HG02852 (cell line): Measurements from ENCODE around the gene STC2.
"Not testable (repeated sequence)": the region's sequence is repeated elsewhere in the genome, so short reads cannot be mapped to it uniquely, and the experiment has no call there.

Experiments
- ATAC-seq: cut with Tn5 transposase; IDR thresholded peaks from one replicate; pipeline ENCODE4 v1.9.1; 2021; ENCODE audit warnings: mild to moderate bottlenecking, moderate library complexity; ENCODE audit not compliant: unreplicated experiment

STC2 gene, protein sequence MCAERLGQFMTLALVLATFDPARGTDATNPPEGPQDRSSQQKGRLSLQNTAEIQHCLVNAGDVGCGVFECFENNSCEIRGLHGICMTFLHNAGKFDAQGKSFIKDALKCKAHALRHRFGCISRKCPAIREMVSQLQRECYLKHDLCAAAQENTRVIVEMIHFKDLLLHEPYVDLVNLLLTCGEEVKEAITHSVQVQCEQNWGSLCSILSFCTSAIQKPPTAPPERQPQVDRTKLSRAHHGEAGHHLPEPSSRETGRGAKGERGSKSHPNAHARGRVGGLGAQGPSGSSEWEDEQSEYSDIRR

DNA sequence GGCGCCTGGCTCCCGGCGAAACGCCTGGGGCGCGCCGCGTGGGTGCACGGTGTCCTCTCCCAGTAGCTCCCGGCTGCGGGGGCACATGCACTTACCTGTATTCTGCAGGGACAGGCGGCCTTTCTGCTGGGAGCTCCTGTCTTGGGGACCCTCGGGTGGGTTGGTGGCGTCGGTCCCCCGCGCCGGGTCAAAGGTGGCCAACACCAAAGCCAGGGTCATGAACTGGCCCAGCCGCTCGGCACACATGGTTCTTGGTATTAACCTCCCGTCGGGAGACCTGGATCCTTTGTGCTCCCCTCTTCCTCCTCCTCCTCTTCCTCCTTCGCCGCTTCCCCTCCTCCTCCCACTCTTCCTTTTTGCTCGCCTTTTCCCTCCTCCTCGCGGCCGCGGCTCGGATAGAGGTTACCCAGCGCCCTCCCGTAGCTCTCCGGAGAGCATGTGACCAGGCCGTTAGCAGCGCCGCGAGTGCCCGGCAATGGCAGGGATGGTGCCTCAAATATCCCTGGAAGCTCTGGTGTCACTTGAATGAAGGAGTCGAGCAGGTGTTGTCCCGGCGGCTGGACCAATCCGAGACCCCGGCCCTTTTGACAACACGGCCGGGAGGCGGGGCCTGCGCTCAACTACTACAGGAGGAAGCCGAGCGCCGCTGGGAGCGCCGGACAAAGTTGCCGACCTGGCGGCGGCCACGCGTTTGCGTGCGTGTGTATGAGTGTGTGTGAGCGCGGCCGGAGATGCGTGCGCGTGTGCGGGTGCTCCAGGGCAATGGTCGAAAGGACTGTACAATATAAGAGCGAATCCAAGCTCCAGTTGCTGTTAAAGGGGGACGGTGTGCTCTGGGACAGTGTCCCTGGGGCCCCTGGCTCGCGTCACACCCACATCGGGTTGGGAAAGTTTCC lies at the start of gene STC2:
STC2 (minus strand) TSS at position 467 of the 896 bp plus-strand sequence; CDS start at position 246, 221 bp downstream.
- ATAC-seq, result peak; percentile 49

DNA sequence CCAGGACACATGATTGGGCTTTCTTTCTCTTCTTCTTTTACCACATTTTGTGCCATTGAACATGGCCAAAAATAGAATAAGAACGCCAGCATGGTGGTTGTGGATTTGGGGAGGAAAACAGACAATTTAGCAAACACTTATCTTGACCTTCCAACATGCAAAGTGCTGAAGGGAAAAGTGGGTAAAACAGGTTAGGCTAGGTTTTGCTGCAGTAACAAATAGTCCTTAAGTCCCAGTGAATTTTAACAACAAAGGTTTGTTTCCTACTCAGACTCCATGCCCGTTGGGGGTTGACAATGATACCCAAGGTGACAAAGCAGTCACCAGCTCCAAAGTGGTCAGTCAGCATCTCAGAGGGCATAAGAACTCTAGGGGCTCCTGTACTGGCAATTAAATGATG lies 43.2 kb upstream of the STC2 start:
- ATAC-seq, result no peak

DNA sequence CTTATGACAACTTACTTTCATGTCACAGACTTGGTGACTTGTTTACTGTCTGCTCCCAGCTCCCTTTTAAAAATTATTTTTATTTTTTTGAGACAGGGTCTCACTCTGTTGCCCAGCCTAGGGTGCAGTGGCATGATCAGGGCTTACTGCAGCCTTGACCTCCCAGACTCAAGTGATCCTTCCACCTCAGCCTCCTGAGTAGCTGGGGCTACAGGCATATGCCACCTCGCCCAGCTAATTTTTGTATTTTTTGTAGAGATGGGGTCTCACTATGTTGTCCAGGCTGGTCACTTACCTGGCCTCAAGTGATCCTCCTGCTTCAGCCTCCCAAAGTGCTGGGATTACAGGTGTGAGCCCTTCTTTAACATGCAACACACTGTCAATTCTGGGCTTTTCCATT lies 35.2 kb upstream of the STC2 start:
- not testable (repeated sequence) for ATAC-seq

DNA sequence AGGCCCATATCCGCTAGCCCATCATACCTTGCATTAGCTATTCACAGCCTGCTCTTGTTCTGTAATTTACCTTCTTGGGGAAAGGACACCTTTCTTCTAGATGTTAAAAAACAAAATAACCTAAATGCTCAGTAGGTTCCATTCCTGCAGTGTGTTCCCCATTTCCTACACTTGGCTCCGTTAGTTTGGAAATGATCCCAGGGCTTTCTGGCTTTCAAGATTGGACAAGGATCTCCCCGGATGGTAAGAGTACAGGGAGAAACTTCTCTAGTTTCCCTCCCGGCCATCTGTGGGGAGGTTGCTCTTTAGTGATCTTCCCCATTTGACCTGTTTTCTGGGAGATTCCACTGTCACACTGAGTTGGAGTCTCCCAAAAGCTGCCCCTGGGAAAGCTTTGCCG lies 27.3 kb upstream of the STC2 start:
- no peak for ATAC-seq

DNA sequence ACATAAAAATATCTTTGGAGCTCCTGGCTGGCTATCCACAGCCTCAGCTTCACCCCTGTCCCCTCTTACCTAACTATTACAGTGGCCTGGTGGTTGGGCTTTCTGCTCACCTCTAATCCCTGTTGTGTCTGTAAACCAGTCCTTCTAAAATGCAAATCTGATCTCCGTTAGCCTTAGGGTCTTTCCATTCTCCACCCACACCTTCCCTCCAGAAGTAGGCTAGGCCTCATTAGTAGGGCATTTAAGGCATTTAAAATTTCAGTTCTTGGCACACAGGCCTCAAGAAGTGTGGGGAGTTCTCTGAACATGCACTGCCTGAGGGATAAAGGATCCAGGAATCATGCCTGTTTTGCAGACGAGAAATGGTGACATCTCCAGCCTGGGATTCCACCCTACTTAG lies 26.4 kb upstream of the STC2 start:
- ATAC-seq, result no peak

DNA sequence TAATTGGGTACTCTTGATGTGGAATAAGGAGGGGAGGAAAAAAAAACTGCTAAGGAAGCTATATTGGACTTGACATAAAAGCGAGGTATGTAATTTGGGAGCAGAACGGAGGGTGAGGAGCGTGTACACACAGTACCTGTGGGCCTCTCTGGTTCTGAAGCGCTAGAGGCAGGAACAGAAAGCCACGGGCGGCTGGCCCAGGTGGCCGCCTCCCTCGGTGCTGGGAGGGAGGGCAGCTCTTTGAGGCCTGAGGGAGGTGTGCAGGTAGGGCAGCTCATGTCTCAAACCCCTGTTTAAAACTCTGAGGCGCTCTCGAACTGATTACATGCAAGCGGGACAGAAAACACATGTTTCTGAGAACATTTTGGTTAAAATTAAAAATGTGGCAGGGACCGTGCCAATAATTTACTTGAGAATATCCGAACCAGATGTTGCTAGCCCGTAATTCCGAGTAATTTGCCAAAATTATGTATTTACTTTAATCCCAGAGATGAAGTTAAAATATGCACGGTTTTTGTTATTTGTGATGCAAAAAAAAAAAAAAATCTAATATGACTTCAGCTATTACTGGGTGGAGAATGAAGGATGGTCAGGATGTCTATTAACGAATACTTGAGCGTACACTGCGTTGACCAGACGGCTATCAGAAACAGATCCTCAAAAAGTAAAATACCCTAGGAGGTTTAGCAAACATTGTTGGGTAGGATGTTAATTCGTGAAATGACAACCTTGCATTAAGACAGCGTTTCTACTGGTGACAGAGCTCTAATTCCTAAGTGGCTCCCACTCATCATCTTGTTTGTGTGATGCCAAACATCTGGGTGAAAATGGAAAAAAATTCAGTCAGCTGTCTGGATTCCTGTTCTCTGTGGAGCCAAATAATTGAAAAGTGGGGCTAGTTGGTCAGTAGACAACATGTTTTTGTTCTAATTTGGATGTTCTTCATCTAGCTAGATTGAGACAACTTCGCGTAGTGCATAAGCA lies 24.4 kb upstream of the STC2 start:
- ATAC-seq, result no peak

DNA sequence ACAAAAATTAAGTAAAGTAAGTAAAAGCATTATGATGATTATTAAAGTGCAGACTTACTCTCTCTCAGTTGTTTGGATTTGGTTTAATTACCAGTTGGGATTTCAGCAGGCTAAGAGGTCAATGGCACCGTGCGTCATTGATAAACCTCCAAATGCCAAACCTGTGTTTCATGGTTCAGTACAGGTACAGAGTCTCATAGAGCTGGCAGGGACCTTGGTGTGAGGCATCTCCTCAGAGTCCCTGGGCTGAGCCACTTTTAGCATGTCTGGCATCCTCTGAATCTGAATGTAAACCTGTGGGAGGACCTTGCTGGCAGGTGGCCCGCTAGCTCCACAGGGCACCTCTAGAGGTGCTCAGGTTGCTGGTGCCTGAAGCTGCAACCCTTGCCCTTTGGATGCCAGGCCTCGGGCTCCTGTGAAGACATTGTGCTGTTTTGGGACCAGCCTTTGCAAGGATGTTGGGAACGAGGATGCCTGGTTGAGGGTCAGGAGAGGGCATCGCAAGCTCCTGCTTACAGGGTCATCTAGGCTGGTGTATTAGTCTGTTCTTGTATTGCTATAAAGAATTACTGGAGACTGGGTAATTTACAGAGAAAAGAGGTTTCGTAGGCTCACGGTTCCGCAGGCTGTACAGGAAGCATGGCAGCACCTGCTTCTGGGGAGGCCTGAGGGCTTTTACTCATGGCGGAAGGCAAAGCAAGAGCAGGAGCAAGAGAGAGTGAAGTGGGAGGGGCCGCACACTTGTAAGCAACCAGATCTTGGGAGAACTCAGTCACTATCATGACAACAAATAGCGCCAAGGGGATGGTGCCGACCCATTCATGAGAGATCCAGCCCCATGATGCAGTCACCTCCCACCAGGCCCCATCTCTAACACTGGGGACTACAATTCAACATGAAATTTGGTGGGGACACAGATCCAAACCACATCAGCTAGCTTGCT lies 14.9 kb upstream of the STC2 start:
- ATAC-seq, result no peak

DNA sequence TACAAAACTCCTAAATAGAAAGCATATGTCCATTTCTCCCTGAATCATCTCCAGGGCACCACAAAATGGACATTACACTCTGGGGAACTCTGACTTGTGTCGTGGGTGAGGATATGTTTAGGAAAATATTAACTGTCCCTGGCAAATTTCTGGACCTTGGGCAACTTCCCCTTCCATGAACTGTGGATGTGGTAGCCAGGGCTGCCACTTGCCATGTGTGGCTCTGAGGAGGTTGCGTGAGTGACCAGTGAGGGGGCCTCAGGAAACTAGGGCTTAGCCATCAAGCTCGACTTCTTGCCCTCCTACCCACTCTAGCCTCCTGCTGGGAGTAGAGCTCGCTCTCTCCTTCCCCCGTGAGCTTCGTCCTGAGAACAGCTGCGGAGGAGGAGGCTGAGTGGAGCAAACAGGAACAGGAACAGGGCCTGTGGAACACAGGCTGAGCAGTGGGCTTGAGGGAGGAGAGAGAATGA lies 13.8 kb upstream of the STC2 start:
- no peak for ATAC-seq

DNA sequence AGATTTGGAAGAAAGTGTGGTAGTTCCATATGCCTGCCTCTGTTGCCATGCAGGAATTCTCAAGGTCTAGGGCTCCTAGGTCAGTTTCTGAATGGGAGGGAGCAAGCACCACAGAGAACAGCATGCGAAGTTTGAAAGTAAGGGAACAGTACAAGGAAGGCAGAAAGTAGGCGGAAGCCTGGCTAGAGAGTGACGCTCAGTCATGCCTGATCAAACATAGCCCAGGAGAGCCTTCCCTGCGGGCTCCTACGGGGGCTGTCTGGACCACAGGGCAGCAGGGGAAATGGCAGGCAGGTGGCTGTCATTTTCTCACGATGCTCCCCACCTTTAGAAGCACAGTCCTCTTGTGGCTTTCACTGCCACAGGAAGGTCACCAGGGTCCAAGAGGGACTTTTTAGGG lies 12.8 kb upstream of the STC2 start:
- no peak for ATAC-seq

DNA sequence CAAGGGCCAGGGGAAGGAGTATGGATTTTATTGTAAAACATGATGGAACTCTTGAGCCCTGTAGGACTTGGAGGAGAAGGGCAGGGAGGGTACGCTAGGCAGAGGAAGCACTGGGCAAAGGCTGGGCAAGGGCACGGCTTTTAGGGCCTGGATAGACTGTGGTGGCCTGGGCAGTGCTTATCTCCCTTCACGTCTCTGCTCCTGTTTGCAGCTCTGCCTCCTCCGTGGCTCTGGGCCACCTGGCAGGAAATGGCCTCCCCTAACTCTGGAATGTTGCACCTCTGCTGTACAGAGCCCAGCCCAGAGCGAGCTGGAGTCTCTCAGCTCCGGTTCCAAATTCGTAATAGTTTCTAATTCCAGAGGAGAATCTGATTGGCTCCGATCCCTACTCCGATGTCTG lies 12.2 kb upstream of the STC2 start:
- ATAC-seq, result no peak

DNA sequence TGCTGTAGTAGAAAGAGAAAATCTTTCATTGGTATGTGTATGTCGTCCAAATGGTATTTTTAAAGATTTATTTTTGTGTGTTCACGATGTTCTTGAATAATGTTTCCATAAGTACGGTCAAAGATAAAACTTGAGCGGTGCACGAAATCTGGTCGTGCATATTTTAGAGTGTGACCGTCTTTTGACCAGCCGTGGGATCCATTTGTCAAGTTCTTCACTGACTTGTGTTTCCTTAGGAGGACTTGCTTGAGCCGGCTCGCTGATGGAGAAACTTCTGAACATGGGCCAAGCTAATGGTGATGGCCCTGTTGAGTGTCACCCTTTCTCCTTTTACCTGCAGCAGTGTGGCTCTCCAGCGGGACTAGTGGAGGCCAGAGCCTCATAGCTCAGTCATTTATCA lies 11.1 kb upstream of the STC2 start:
- no peak for ATAC-seq

DNA sequence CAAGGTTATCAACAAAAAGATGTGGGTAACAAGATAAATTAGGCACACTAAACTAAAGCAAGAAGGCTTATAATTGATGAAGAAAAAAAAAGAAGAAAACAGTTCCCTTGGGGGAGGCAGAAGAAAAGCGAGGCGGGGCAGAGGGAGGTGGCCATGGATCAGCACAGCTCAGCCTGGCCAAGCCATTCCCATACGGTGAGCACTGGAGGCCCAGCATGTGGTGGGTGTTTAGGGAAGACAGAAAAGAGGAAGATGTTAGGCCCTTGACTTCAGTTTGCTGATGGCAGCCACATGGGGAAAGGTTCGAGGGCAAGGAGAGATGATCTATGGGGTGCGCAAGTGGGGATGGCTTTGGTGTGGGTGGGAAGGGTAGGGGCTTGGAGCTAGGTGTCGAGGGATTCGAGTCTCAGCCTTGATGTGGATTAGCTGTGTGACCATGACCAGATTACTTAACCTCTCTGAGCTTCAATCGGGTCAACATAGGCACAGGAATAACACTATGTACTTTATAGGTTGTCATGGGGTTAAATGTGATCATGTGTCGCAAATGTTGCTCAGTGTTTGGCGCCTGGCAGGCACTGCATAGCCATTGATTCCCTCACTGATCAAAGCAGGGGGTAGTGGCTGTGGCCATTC lies 10.3 kb upstream of the STC2 start:
- no peak for ATAC-seq

DNA sequence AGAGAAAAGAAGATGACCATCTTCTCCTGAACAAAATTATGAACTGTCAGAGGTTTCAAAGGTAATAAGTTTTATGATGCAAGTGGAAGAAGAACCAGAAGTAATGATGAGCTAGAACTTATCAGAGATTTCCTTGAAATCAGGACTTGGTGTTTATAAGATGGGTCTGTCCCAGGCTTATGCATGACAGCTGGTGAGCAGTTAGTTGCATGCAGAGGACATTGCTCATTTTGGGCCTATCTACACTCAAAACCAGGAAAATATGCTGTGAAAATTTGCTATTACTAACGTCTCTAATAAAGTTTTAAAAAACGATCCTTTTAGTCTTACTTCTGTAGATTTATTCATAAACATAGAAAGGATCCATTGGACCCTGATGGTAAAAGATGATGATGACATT lies 6.6 kb upstream of the STC2 start:
- no peak for ATAC-seq

DNA sequence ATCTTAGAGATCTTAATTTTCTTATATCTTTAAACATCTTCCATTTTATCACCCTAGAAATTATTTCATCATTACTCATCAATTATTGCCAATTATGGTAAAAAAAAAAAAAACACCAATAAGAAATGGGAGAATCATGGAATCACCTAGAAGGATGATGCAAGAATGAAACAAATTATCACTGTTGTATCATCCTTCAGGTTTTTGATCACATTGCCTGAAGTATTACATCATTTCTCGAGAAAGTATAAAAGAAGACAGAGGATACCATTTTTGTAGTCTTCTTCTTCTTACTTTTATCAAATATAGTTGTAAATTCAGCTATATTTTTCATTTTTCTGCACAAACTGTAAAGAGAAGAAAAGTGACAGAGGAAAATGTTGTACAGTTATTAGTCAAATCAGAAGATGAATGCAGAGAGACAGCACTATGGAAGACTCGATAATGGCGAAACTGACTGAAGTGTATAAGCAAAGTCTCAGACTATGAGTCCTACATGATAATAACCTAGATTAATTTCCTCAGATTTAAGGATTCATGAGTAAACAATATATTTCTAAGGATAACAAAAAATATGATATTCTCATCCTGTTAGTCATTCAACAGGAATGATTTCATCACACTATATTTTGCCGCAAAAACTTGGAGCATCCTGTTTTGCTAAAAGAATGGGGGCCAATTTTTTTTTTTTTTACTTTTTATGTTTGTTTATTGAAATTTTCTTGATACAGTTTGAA lies 5.9 kb upstream of the STC2 start:
- no peak for ATAC-seq

DNA sequence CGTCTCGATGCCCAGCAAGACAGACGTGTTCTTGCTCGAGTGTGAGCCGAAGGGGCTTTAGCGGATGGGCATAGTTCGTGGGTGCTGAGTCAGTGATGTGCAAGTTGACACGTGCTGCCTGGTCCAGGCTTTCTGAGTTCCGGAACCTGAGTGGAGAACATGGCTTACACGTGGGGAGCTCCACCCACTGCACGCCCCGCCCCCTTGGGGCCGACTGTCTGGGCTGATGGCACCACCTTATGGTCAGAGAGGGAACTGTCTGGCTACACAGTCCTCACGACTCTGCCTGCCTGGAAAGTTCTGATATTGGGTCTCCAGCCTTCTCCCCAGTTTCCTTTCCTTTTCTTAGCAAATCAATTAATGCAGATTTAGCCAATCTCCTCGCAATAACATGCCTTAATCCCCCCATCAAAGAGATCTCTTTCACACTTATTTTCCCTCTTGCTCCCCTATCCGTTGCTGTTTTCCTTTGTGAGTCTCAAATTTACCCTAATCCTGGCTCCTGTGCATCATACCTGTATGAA lies 3.8 kb upstream of the STC2 start:
- peak; percentile 73 for ATAC-seq

DNA sequence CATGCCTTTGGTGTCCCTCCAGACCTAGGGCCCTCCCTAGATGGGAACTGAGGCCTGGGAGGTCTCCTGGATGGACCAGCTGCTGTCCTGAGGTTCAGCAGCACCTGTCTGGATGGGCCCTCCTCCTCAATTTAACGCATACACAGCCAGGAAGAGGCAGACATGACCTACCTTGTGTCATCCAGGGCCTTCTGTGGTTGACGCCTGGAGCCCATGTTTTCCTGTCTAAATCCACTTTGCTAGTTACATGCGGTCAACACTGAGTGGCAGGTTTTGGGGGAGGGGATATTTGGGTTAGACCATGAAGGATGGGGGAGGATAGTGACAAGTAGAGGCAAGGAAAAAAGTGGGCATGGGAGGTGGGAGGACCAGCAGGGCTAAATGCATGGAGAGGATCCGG lies 3.1 kb upstream of the STC2 start:
- ATAC-seq, result no peak

DNA sequence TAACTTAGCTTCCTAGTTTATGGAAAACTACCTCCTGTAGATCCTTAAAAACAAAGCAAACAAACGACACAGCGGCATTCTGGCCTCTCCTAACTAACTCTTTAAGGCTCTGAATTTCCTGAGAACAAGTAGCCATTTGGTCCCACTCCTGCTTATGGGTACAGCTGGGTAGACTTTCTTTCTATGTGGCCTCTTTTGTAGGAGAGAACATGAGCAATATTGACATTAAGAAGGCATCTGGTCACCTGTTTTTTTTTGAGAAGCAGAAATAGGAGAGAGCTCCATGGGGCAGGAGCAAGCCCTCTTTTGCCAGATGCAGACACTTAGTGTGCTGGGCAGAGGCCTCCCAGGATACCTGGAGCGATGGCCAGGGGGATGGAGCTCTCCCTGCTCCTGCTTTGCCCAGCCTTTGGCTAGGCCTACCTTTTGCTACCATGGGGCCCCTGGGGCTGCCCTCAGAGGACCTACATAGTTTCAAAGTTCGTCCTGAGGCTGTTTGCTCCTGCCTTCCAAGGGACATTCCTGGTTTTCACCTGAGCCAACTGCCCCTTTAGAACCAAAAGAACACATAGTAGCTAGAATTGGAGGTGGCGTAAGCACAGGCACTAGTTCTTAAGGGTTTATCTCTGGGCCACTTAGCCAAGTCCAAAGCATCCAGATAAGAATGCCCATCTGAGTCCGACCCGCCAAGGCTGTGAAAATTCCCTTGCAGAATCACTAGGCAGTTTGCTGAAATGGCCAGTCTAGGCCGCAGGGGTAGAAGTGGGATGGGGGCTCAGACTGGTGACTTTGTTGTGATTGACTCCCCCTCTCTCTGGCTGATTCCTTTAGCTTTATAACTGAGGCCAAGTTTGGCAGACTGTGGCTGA lies 2.4 kb upstream of the STC2 start:
- no peak for ATAC-seq
